T-helper 9 cell (primary cell): Measurements from ENCODE around the gene CPEB4.

Experiments used
- DNase-seq: peaks from one replicate; pipeline ENCODE4 v3.0.0-alpha.2; 2020

Gene CPEB4

DNA sequence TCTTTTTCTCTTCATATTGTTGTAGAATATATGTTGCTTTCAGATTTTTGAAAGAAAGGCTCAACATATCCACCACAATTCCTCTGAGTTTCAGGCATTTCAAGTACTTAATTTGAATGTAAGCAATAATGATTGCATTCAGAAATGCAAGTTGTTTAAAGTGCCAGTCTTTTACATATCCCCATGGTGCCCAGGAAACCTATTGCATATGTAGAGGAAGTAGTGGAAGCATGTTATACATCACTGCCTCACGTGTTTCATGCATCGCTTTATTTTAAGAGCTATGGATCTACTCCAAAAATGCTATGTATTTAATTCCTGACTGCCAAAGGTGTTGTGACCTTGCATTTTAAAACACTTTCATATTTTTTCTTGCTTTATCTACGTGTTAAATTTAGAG, 28.1 kb downstream of the CPEB4 start:
- DNase-seq: no peak

DNA sequence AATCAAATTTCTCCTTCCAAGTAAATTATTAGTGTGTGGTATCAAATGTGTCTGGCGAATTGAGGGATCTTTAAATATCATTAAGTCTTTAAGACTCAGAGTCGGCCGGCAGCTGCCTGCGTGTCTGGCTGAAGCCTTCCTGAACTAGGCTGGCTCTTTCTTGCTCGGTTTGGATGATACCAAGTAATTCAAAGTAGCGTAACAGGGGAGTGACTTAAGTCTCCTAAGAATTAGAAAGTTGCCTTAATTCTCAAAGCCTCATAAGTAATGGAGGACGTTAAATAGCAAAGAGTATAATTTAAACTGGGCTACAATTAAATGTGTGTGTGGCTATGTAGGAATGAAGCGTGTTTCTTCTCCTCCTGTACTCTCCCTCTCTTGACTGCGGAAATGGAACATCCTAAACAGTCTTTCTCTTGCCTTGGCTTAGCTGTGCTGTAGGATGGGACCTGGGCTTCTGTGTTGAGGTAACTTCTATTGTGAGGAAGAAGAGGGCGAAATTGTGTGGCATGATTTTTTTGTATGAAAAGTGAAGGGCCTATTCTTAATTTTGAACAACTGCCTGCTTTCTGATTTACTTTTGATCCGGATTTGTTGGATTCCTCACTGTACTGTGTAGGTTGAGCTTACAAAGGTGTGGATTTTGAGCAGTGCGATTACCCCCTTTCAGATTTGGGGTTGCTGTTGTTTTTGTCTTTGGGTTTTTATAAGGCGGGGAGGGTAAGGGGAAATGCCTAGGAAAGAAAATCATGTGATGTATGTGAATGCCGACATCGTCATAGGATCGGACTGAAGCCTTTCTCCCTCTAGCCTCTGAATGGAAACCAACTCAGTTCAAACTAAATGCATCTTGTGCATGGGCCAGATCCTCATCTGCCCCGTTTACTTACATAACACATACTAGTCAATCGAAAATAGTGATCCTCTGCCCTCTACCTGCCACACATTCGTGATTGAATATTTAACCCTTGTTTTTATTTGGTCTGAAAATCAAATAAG, 29.9 kb downstream of the CPEB4 start:
- peak; percentile 32 for DNase-seq

DNA sequence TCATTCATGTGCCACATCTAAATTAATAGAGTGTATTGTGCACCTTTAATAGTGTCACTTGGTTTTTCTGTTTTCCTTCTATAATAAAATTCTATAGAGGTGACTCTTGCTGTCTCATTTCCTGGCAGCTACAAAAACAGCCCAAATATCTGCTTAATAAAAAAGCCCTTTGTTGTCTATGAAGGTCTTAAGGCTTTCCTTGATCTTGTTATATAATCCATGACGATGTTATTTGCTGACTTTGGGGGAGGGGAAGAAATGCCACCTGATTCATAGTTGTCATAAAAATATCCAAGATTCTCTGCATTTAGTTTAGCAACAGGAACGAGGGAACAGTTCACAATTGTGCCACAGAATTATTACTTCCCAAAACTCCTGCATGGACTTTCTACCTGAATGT, 31.3 kb downstream of the CPEB4 start:
- no peak for DNase-seq

DNA sequence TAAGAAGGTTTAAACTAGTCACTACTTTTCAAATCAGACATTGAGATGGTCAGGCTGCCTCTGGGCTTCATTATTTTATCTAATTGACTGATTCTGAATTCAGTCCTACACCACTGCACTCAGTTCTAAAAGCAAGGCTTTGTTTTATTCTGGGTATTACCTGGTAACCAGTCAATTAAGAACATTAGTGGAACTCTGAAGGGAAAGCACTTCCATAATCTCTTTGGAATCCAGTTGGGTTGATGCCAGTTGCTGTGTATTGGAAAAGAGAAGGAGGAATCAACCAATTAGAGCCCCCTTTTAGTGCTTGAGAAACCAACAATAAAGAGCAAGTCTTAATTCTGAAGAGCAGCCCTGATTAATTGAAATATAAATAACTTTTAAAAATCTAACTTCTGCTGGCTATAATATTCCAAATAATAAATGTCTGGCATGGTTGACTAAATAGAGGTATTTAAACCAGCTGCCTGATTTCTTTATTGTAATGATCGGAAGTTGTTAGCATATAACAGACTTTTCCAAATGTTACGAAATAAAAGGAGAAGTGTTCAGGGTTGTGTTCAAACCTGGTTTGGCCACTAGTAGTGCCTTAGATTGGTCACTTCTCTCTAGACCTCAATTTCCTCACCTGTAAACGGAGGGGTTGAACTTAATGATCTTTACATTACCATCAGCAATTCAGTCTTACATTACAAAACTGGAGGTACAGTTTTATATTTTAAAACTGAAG, 32.0 kb downstream of the CPEB4 start:
- DNase-seq: no peak

DNA sequence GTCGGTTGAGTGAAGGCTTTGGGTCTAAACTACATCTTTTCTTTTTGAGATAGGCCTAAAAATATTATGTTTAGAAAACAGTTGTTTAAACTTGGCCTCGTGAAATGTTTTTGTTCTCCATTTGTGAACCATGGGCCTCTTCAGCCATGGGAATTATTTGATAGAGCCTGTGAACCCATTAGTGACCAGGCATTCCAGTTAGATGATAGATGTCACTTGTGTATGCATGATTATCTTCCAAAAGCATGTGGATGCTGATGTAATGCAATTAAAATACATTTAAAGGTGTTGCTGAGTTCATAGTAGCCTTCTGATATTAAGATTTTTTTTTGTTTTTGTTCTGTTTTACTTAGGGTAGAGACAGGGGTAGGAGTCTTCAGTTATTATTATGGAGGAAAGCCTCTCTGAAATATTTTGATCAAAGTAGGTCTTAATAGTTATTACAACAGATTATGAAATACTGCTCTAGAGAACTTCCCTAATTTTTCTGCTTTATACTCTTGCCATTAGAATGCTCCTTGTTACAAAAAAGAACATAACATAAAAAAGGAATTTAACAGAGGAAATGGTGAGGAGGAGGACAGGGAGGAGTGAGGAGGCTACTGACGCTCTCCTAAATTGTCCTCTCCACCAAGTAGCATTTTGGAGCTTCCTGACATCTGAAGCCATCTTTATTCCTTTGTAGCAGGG, 32.9 kb downstream of the CPEB4 start:
- no peak for DNase-seq

DNA sequence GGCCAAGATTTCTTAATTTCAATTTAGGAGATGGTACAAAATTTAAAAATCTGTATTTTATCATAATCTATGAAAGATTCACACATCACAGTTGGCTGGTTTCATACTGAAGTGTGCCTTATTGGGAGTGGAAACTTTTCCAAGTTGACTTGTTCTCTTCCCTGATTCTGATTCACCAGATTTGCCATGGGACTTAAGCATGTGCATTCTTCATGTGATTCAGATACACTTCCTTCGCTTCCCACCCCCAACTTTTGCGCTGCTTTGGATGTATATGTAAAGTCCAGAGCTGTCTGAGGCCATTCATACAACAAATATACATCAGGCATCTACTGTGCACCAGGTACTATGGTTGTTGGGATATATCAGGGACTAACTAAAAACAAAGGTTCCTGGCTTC, 34.4 kb downstream of the CPEB4 start:
- DNase-seq: no peak

DNA sequence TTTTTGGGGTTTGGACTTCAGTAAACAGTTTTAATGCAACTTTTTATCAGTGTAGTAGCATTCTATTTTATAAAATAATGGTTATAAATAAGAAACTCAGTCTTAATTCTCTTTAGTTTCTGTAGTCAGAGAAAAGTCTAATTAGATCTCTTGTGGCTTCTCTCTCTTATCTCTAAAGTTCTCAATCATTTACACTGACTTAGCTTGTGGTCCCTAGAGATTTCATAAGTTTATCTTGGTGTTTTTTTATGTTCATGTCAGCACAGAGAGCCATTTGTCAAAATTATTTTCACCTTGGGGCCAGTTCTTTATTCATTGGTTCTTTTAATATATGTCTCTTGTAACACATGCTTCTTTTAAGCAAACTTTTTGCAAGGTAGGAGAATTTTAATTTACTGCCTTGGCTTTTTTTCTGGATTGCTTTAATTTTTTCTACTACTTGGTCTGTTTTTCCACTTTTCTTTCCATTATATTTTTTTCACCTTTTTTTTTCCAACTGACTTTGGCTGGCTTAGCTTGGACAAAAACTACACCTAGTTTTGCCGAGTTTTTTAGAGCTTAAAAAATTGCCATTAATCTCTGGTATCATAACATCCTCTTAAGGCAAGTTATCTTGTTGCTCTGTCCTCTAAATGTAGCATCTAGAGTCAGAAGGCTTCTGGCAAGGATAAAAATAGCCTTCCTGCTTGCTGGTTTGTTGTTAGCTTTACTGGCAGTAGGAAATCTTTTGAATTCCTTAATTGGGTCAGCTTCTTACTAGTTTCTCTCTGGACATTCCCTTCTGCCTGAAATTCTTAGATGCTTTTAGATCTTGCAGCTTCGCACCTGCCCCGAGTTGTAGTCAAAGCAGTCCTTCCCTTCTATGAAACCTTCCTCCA, 35.3 kb downstream of the CPEB4 start:
- no peak for DNase-seq

DNA sequence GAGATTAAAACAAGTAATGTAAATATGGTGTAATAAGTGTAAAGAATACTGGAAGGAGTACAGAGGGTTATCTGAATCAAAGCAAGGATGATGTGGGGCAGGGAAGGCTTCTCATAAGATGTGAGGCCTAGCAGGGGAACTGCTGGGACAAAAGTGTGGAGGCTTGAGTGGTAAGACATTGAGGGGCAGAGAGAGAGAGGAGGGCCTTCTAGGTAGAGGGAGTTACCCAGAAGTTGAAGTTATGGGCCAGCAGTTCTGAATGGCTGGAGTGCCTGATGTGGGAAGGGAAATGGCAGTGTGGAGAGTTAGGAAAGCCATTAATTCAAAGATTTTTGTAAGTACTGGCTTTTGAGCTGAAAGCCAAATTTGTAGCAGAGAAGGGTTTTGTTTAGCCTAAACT, 36.8 kb downstream of the CPEB4 start:
- DNase-seq: no peak

DNA sequence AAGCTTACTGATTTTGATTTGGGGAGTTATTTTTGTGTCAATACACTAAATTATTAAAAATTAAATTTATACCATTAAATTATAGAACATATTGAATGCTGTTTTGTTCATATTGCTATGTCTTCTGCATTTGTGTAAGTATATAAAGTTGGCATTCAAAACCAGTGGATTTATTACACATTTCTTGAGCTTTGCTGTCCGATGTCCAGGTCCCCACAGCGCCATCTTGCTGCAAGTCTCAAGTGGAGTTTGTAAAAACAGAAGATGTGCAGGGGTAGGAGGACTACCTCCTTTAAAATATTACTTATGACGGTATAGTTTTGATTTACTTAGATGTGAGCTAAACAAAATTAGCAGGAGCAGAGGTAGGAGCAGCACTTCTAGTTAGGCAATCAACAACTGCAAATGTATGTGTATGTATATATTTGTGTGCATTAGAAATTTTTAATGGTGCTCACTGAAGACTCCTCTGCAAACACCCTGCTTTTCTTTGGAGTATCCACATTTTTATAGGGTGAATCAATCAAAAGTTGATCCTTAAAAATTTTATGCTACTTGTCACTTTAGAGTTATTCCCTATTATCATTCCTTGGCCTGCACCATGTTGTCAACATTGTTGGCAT, 37.4 kb downstream of the CPEB4 start:
- DNase-seq: peak; percentile 23

DNA sequence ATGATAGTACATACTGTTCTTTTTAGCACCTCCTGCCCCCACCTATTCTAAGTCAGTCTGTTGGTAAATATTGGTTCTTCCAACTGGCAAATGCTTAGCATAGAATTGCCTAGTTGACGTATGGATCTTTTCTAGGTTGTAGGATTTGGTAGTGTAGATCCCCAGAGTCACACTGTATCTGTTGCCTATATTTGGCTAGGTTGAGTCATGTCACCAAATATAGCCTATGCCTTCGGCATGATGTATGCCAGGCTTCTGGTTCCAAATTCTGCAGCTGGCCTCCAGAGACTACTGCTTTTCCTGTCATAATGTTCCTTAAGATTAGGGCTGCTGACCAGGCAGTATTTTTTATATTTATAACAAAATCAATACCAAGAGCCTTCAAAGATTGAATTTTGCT, 38.2 kb downstream of the CPEB4 start:
- no peak for DNase-seq

DNA sequence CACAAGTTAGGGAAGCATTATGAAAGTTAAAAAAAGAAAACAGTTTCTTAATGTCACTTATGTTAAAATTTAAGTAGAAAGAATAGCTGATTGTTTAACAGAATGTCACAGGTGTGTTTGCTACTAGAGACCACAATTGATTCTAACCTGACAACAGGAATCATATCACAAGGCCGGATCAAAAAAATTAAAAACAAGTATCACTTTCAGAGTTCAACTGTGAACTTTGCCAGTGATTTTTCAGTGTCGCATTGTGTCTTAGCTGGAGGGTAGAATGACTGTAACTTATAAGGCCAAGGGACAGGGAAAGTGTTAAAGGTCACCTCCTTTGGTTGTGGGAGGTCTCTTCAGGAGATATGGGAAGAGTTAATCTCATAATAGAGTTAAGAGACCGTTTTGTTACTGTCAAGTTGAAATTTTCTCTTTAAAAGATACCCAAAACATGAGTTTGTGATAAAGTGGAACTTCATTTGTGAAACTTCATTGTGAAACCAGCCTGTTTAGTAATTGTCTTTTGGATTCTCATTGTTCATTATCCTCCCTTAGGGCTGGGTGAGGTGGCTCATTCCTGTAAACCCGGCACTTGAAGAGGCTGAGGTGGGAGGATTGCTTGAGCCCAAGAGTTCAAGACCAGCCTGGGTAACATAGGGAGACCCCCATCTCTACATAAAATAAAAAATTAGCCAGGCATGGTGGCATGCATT, 40.9 kb downstream of the CPEB4 start:
- DNase-seq: no peak

DNA sequence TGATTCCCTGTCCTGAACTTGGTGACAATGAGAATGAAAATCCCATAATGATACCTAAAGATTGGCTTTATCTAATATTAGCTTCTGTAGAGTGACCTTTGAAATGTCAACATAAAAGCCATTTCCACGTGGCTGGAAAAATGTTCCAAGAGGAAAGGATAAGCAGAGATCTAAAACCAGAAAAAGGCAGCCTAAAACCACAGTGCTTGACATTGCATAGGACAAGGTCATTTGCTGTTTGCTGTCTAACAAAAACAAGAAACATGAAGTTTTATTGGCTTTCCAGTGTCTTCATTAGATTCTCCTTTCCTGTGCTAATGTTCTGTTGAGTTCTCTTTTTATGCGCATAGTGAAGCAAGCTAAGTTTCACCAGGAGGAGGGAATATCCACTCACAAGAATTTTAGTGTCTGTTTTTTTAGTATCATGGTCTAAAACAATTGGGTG, 44.6 kb downstream of the CPEB4 start:
- DNase-seq: no peak

DNA sequence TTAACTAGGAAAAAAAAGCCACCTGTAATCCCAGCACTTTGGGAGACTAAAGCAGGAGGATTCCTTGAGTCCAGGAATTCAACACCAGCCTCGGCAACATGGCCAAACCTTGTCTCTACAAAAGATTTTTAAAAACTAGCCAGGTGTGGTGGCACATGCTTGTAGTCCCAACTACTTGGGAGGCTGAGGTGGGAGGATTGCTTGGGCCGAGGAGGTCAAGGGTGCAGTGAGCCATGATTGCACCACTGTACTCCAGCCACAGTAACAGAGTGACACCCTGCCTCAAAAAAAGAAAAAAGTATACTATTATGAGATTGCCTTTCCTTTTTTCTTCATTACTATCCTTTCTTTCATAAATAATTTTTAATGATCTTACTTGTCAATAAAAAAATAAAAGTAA, 45.8 kb downstream of the CPEB4 start:
- DNase-seq: no peak

DNA sequence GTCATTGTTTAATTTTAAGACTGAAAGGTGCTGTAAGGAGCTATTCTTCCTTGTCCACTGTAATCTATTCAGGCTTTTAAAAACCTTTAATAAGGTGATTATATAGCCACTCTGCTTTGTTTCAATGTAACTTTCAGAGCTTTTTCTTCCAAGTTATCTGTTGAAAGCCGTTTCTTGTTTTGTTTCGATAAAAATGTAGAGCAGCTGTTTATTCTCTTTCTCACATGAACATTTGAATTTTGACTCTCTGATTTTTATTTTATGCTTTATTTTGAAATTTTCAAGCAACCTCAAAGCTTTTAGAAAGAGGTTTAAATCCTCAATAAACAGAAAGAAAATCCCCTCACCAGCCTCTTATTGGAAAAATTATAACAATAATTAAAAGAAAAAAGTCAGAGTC, 47.2 kb downstream of the CPEB4 start:
- DNase-seq: no peak

DNA sequence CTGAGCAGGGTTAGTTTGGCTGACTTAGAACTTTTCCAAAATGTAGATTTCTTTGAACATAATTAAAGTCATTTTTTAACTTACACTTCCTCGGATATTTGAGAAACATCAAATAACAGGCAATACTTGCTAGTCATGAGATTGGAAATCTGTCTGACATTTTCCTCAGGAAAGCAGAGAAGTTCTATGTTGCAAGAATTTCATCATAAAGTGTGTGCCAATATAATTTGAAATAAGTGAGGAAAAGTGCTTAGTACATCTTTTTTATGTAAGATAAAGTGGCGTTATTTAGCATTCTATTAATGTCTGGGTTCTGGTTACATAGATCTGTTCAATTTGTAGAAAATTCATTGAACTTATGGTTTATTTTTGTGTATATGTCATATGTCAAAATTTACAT, 52.1 kb downstream of the CPEB4 start:
- DNase-seq: no peak

DNA sequence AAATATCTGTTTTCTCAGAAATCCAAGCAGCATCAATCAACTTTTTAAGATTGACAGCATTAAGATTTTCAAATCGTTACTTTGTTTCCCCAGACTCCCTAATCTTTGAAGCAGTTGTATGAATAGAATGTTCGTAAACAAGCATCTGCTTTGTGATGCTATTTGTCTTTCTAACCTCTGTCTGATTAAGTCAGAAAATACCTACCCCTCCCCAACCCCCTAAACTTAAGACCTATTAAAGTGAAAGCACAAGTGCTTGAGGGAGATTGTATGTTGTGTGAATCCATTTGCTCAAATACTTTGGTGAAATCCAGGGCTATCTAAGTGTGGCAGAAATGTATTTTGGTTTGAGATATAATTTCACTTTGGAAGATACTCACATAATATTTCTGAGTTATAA, 53.0 kb downstream of the CPEB4 start:
- DNase-seq: no peak

DNA sequence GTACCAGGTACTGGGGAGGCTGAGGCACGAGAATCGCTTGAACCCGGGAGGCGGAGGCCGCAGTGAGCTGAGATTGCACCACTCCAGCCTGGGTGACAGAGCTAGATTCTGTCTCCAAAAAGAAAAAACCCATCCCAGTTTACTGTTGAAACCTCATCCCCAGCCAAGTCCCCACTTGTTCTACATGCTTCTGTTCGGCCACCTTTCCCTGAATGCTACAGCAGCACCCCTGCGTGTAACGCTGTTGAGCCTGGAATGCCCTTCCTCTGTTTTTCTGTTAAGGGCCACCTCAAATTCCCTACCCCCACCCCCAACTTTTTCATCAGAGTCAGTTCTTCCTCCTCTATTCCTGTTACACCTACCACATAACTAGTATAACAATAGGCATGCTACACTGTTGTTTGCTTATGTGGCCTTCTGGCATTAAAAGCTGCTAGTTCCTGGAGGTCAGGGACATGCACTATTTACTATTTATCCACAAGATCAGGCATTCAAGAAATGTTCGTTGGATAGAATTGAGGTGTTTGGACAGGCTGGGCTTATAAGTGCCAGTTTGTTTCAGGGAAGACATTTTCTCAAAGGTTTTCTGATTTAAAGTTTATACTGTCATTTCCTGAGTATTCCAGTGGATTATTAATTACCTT, 53.7 kb downstream of the CPEB4 start:
- no peak for DNase-seq

DNA sequence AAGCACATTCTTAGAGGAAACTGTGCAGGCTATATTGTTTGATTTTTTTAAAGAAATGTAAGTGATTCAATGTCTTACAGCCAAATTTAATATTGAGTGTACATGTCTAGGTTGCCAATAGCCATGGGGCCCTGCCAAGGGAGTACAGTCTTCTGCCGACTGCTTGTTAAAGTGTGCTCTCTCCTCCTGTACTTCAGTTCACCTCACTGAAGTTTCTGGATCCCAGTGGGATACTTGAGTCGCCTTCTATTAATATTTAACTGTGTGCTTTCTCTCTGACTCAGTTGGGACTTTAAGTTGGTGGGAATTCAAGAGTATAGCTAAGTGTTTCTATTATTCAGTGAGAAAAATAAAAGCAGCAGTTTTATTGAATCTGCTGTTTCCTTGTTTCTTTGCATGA, 56.4 kb downstream of the CPEB4 start:
- no peak for DNase-seq

DNA sequence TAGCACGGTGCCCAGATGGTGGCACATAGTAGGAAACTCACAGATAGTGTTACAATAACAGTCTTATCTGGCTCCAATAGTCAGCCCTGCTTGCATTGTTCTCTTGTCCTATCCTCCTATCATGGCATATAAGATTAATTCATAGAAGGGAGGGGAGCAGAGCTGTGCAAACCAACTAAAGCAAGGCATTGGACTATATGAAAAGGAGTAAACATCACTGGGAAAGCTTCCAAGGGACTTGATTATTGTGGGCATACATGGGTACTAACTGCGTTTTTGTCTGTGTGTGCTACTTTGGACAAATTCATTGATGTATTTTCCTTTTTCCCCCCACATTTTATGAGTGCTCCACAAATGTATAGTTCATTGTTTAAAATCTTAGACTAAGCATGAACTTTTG, 57.0 kb downstream of the CPEB4 start:
- no peak for DNase-seq

DNA sequence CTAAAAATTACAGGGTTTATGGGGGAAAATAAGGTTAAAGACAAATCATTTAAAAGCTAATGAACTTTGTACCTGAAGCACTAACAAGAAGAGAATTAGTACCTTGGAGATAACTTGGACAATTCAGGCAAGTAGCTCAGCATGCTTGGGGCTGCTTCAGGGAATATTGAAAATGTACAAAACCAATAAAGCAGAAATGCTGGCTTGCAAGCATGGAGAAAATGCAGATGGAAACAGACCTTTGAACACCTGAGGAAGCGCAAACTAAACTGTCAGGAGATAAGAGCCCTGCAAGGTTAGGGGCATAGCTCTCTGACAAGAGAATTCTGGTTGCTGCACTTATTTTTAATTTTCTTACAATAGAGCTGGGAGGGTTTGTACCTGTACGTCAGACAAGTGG, 58.2 kb downstream of the CPEB4 start:
- DNase-seq: no peak

DNA sequence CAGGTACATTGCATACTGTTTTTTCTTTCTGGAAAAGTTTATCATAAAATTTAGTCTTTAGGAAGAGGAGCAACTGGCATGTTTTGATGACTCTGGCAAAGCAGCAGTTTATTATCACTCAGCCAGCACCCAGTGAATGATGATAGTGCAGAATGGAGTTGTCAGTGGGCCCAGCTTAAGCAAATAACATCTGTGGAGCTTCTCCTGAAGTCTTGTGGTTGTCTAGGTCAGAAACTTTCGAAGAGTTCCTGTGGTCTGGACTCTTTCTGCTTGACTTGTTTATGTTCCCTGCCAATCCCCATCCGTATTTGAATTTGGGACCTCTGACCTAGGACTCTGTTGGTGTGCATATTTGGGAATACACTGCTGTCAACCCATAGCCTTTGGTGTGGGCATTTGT, 62.7 kb downstream of the CPEB4 start:
- DNase-seq: no peak
